Activated naive CD4-positive, alpha-beta T cell treated with Interleukin-2 at 50 U/mL for 16 hours (primary cell): Measurements from ENCODE around the gene FITM2.
"Not testable (repeated sequence)": the region's sequence is repeated elsewhere in the genome, so short reads cannot be mapped to it uniquely, and the experiment has no call there.

Experiments
- DNase-seq: peaks from one replicate; pipeline ENCODE4 v3.0.0-alpha.2; 2020

FITM2 gene, protein sequence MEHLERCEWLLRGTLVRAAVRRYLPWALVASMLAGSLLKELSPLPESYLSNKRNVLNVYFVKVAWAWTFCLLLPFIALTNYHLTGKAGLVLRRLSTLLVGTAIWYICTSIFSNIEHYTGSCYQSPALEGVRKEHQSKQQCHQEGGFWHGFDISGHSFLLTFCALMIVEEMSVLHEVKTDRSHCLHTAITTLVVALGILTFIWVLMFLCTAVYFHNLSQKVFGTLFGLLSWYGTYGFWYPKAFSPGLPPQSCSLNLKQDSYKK

DNA sequence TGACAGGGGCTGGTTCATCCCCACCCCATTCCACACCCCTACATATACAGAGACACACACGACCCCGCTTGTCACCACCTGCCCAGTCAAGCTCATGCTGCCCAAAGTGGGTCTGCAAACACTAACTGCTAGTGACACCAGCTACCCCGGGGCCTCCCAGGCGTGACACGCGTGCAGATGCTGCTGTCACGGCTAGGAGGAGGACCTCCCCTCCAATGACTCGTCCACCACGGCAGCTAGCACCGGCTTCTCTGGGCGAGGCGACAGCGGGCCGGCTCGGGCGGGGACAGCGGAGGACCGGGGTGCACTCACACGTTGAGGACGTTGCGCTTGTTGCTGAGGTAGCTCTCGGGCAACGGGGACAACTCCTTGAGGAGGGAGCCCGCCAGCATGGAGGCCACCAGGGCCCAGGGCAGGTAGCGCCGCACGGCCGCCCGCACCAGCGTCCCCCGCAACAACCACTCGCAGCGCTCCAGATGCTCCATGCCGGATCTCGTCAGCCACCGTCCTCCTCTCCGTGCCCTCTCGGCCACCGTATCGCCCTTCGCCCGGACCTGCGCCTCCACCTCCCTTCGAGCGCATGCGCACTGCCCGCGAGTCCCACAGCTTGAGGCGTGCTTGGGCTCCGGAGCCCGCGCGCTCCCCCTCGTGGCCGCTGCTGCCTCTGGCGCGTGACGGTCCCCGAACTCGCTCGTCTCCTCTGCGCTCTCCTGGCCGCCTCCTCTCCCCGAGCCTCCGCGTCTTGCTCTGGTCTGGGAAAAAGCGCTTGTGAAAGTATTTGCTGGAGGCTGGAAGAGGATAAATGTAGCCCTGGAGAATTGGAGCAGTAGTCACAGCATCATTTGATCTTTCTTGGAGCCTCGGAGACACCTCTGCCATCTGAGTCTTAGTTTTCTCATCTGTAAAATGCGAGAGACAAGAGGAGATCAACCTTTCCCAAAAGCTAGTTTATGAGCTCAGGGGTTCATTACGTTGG is at the start of gene FITM2:
FITM2 (minus strand) TSS at position 539 of the 976 bp plus-strand sequence; CDS start at position 485, 54 bp downstream.
- DNase-seq, result peak; percentile 98

GRCh38 chr20:44360221-44360620 is 49.2 kb upstream of the FITM2 start:
- no peak for DNase-seq

DNA sequence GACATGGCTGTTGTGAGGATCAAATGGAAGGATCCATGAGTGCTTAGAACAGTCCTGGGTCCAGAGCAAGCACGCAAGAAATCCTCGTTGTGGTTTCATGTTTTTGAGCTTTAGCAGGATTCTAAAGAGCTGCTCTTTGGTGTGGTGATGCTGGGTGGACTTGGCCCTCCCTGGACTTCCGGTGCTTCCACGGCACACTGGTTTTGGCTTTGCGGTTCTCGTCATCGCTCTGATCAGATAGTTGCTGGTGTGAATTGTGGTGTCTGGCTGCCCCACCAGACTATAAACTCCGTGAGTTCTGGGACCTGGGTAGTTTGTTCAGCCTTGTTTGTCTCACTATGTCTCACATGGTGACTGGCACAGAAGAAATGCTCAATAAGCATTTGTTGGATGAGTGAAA is 47.8 kb upstream of the FITM2 start:
- no peak for DNase-seq

- no peak for DNase-seq
These were observed 46.6 kb upstream of the FITM2 start for GRCh38 chr20:44357555-44358125.

DNA sequence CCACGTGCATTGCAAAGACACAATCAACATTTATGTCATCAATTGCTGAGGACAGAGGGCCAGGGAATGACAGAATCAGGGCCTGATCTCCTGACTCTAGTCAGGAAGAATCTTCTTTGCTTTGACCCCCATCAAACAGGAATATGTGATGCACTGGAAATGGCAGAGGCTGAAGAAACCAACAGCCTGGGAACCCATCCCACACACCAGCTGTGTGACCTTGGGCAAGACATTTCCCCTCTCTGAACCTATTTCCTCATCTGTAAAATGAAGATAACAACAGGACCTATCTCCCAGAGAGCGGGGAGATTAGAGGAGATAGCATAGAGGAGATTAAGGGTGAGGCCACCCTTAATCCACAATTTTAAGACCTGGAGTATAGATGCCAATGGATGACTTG is 46.0 kb upstream of the FITM2 start:
- DNase-seq, result no peak

DNA sequence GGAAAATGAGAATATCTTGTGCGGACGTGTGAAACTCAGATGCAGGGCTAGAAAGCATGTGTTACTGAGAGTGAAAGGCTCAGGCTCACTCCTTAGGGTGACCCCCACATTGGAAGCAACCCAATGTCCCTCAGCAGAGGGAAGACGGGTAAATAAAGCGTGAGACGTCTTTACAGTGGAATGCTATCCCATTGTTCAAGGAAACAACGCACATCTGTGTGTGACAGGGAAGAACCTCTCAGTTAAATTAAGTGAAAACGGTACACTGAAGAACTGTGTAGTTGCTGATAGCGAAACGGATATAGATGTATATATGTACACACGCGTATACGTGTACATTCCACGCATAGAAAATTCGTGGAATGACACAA is 45.3 kb upstream of the FITM2 start:
- DNase-seq, result no peak

DNA sequence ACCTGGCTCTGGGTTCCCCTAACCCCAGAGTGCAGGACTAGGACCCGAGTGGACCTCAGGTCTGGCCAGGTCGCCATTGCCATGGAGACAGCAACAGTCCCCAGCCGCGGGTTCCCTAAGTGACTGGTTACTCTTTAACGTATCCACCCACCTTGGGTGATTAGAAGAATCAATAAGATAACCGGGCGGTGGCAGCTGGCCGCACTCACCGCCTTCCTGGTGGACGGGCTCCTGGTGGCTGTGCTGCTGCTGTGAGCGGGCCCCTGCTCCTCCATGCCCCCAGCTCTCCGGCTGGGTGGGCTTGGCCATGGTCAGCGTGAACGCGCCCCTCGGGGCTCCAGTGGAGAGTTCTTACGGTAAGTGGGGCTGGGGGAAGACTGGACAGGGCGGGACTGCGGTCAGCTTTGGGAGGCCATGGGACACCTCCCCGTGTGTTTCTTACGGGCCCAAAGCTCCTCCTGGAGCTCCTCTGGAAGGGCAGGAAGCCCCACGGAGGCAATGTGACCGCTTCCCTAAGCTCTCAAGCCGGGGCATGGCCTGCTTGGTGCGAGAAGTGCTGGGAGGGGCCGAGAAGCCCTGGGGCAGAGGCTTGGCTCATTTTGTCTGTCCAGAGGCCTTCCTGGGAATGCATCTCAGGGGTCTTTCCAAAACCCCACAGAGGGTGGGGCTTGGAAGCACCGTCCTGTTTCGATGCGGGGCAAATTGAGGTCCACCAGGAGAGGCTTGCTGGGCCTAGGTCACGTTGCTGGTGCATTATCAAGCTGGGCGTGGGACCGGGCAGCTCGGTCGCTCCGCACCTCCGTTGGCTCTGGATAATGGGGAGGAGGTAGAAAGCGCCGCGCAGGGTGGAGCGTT is 44.7 kb upstream of the FITM2 start, which contains the start of gene HNF4A:
HNF4A (plus strand) TSS at position 202 of the 855 bp plus-strand sequence; CDS start at position 308, 106 bp downstream.
- DNase-seq, result no peak

- no peak for DNase-seq
These were observed 44.0 kb upstream of the FITM2 start for GRCh38 chr20:44354979-44355497.

DNA sequence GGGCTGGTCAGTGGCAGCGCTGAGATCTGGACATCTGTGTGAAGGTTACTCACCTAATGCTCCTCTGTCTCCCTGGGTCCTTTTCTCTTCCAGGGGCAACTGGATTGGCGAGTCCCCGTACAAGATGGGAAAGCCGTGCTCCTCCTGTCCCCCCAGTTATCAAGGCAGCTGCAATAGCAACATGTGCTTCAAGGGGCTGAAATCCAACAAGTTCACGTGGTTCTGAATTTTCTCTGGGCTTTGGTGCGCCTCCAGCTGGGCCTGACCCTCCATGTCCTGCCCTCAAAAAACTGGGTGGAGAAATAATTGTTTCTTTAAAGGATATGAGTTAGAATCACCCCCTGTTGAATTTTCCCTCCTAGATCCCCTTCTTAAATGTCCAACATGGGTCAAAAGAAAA is 39.6 kb upstream of the FITM2 start:
- no peak for DNase-seq

DNA sequence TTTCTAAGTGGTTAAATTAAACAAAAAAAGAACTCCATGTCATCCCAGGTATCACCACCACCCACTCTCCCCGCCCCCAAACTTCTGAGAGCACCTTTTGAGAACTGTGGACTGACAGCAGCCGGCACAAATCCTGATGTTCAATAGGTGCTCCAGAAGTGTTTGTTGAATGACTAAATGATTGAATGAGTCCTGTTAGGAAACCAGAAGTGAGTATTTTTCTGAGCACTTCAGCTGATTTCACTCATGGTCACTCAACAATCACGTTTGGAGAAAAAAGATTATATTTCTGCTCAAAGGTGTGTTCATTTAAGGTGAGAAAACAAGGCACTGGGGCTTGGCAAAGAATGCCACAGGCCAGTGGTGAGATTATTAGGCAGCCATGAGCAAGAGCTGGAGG is 38.3 kb upstream of the FITM2 start:
- DNase-seq, result no peak

GRCh38 chr20:44348168-44348659 is 37.2 kb upstream of the FITM2 start:
- DNase-seq, result no peak

- DNase-seq, result not testable (repeated sequence)
These were observed 34.9 kb upstream of the FITM2 start for GRCh38 chr20:44345941-44346340.

- no peak for DNase-seq
These were observed 34.1 kb upstream of the FITM2 start for GRCh38 chr20:44345147-44345546.

GRCh38 chr20:44344723-44345122 is 33.7 kb upstream of the FITM2 start:
- DNase-seq, result no peak

- no peak for DNase-seq
These were observed 32.2 kb upstream of the FITM2 start for GRCh38 chr20:44343162-44343675.

DNA sequence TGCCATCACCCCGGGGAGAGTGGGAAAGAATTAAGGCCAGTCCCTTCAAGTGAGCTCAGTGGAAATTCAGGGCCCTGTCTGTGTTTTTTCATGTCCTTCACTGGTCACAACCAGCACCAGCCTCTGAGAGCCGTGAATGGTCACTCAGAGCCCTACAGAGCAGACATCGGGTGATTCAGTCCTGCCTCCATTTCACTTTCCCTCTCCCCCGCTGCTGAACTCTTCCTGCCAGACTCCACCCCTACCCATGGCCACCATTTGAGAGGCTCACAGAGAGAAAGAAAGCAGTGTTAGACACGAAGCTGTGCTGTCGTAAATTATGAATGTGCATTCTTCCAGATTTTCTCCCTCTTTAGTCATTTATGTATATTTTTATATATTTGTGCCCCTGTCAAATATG is 31.2 kb upstream of the FITM2 start:
- no peak for DNase-seq

DNA sequence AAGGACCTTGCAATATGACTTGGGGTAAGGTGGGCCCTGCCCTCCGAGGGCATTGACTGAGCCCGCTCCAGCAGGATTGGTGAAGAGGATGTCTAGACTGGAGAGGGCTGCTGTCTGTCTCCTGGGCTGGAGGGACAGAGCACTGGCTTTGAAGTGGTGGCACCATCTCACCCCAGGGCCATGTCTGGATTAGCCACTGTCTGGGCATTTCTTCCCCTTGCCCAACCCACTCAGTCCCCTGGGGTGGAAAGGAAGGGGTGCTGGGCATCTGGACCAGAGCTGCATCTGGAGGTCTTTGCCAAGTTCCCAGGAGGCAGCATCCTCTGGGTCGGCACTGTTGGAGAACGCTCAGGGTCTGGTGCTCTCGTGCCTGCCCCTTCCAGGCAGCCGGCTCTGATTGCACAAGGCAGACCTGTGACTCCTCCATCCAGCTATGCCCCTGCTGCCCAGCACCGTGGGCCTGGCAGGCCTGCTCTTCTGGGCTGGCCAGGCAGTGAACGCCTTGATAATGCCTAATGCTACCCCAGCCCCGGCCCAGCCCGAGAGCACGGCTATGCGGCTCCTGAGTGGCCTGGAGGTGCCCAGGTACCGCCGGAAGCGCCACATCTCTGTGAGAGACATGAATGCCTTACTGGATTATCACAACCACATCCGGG is 25.9 kb upstream of the FITM2 start, which contains the start of gene R3HDML:
R3HDML (plus strand) TSS at position 319 of the 656 bp plus-strand sequence; CDS start at position 434, 115 bp downstream.
- no peak for DNase-seq

DNA sequence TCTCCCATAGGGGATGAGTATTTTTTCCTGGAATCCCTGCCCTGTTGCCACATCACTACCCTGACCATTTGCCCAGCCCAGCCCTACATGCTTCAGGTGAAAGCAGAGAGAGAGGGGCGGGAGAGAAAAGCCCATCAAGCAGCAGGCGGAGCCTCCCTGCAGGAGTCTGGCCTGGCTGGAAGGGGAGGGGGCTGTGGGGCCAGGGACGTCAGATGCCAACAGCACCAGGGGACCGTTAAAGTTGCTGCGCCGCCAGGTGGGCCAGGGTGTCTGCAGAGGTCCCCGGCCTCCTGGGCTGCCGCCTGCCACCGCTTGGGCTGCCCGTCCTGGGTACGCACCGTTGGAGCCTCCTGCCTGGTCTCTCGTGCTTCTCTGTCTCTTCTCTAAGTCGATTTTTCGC is 25.1 kb upstream of the FITM2 start:
- no peak for DNase-seq

GRCh38 chr20:44335675-44336074 is 24.7 kb upstream of the FITM2 start:
- no peak for DNase-seq

GRCh38 chr20:44334709-44335108 is 23.7 kb upstream of the FITM2 start:
- no peak for DNase-seq

- no peak for DNase-seq
These were observed 23.3 kb upstream of the FITM2 start for GRCh38 chr20:44334306-44334705.
